DMS 273 (cell line): ENCODE data around the gene NPAS3.
A peak's percentile ranks its signal among the peaks of the same experiment; 100 is the strongest.

Experiments used
- DNase-seq: peaks from one replicate; lab custom pipeline; 2025; ENCODE audit not compliant: unreplicated experiment; lab: John Stamatoyannopoulos, UW

NPAS3 gene

DNA sequence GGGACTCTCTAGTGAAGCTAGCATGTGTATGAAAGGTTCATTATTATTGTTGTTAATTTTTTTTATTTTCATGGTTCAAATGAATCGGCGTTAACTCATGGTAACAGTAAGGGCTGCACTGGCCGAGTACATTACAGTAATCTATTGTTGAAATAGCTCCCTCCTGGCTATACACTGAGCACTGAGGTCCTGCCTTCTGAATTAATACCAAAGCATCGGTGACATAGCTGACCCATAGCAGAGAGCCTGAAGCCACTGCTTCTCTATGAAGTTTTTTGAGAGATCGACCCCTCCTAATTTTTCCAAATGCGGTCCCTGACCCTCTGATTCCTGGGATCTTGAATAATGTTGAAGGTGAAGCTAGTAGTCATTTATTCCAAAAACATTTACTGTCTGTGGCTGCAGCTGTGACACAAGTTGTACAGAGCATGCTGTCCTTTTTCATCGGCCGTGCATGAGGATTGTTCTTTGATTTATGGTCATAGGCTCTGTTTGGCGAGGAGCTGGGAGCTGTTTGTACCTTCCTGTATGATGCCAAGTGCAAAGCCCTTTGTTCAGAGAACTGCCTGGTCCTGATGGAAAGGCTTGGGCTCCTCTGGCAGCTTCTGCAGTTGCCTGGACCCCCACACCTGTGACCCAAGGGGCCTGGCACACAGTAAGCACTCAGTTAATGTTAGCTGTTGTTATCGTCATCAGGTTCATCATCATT lies 525.7 kb downstream of the NPAS3 start:
- no peak for DNase-seq

DNA sequence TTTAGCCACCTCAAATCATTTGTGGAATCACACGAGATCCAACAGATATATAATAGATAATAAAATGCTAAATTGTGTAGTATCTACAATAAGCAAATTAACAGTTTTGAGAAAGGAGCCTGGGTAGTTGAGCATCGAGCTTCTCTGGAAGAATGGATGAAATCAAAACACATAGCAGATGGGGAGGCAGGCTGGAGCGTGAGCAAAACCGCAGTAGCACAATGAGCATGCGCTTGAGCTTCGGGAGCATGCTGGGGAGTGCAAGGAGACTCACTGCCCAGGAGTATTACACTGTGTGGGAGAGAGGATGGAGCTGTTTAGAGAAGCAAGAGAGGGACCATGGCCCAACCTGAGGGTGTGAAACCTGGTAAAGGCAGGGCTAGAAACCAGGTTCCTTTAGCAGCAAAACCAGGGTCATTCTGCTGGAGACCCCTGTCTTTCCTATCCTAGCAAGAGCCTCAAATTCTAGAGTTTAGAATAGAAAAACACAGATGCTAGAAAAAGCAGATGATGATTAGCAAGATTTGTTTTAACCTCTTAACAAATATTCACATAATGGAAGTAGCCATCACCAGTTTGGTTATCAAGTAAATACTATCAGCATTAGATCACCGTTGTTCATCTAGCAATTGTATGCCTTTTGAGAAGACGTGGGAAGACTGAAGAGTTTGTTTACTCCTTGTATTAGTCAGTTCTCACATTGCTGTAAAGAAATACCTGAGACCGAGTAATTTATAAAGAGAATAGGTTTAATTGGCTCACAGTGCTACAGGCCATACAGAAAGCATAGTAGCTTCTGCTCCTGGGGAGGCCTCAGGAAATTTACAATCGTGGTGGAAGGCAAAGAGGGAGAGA lies 527.4 kb downstream of the NPAS3 start:
- DNase-seq: peak; percentile 35

DNA sequence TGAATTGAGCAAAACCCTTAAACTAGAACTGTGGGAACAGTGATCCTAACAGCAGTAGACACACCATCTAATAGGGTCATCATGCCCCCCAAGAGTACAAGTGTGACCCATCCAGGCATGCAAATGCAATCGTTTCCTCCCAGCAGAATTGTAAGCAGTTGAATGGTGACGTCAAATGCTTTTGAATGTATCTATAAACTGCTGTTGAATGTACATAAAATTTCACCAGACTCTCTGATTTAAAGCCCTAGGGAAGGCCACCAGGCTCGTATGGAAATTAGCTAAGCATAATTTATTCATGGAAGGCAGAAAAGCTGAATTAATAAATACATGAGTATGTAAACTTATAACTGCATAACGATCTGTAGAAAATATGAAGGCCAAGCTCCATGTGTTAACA lies 529.3 kb downstream of the NPAS3 start:
- no peak for DNase-seq

DNA sequence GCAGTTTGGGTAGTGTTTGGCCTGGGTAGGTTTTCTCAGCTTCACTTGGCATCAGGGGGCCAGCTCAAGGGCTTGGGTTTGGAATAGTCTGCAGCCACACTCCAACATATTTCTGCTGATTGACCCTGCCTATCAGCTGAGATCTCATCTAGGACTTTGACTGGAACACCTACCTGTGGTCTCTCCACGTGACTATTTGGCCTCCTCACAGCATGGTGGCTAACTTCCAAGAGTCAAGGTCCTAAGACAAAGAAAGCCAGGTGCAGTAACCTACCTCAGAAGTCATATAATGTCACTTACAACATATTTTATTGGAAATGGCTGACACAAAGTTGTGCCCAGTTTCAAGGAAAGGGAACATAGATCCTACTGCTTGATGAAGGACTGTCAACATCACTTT lies 531.2 kb downstream of the NPAS3 start:
- no peak for DNase-seq

DNA sequence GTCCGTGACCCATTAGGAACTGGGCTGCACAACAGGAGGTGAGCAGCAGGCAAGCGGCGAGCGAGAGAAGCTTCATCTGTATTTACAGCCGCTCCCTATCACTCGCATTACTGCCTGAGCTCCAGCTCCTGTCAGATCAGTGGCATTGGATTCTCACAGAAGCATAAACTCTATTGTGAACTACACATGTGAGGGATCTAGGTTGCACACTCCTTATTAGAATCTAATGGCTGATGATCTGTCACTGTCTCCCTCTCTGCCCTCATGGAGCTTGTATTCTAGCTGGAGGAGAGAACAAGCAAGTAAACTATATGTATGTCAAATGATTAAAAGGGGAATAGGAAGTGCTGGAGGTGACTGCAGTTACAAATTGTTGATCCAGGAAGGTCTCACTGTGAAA lies 533.1 kb downstream of the NPAS3 start:
- no peak for DNase-seq

DNA sequence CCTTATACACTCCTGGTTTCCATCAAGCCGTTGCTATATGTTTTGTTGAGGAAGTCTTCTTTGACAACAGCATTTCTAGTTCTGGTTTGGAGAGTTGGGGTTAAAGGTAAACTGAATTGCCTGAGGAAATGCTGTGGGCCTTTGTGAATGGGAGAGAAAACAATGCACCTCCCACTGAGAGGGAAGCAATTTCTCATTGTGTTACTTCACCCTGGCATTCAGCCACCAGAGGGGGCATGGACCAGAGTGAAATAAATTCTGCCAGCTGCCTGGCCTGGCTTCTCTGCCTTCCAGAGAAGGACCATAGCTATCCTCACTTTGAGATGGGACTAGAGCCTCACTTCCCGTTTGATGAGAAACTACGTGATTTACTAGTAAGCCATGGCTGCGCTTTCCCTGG lies 536.9 kb downstream of the NPAS3 start:
- DNase-seq: peak; percentile 63

DNA sequence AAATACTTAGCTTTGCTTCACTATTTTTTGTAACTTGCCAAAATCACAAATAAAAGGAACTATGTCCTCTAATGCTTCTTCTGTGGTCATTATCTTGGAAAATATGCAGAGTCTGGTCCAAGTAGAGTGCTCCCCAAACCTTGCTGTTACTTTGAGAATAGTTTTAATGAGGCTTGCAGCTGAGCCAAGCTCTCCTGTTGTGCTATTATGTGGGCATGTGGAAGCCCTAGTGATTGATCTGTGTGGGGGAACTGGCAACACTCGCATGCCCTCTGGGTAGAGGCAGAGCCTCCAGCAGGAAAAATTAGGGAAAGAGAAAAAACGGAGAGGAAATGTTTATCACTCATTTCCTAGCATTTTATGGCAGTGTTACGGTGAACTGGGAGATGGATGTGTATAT lies 539.1 kb downstream of the NPAS3 start:
- no peak for DNase-seq

DNA sequence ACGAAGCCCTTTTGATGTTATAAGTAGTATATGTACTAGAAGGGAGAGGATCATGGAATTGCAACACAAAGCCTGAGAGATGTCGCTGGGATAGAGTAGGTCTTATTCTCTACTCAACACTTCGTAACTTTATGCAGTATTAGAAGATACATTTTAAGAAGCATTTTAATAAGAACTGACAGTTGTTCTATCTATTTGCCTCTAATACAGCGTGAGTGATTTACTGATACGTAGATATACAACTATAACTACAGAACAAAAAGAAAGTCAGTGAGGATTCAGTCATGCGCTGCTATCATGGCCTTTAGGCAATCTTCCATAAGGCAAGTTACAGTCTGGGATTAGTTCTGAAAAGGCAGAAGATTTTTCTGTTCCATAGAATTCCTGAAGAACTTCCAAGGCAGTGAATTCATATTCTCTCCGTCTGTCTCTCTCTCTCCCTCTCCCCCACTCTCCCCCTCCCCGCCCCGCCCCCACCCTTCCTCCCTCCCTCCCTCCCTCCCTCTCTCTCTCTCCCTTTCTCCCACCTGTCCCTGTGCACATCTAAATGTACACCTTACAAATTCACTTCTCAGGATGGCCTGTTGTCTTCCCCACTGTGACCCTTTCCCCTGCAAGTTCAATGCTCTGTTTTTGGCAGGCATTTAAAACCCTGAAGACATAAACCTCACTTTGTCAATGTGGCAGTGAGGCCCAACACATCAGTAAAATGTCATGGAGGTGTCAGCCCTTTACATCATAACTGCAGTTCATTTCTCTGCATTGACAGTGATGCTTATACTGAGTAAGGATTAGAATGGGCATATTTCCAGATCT lies 541.6 kb downstream of the NPAS3 start:
- no peak for DNase-seq

DNA sequence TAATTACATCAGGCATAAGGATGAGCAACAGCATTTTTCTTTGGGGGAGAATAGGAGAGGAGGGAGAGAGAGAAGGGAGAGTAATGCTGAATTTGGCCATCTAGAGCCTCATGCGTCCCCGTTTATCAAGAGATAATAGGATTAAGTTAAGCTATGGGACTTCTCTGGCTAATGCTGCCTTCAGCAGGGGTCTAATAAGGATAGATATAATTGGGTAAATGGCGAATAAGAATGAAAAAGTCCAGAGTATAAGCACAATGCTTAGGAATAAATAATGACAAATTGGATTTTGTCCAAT lies 542.2 kb downstream of the NPAS3 start:
- no peak for DNase-seq

DNA sequence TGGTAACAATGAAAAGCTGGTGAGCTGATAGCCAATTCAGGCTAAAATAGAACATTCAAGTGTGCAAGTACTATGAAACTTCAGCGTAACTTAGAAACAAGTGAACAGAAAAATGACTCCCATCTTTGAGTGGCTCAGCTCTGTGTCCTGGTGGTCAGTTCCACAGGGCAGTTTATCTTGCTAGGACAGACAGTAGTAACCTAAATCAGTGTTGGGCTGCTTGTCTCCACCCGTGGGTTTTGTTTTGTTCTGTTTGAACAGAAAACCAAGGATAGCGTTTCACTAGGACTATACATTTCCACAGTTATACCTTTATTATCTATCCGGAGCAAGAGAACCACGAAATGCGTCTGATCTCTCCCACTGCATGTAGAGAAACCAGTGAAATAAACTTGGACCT lies 544.4 kb downstream of the NPAS3 start:
- no peak for DNase-seq

DNA sequence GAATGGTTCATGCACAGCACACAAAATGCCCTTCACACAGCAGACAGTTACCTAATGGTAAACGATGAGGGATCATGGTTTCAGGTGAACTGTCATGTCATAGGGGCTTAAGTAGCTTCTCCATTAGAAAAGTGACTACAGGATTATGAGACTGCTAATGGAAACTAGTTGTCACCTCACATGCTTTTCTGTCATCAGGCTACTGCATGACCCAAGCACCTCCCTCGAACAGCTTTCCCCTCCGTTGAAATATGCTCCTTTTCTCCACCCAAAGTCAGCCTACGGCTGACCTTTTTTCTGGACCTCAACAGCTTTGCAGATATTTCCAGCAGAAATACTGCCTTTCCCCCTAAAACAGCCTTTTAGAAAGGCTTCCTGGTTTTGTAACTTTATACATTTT lies 544.9 kb downstream of the NPAS3 start:
- no peak for DNase-seq

DNA sequence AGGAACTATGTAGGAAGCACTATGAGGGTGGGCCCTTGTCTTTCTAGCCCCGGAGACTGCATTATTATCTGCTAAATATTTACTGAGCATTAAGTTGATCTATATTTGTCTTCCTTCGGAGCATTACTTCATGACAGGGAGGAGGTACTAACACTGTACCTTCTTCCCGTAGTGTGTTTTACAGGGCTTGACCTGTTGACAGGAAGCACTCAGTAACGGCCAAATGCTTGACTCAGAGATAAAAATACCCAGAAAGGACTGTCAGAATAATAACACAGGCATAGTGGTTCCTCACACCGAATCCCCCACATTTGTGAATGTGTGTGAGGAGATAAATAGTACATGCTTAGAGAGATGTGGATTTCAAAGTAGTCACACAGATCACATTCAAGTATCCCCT lies 545.6 kb downstream of the NPAS3 start:
- no peak for DNase-seq

DNA sequence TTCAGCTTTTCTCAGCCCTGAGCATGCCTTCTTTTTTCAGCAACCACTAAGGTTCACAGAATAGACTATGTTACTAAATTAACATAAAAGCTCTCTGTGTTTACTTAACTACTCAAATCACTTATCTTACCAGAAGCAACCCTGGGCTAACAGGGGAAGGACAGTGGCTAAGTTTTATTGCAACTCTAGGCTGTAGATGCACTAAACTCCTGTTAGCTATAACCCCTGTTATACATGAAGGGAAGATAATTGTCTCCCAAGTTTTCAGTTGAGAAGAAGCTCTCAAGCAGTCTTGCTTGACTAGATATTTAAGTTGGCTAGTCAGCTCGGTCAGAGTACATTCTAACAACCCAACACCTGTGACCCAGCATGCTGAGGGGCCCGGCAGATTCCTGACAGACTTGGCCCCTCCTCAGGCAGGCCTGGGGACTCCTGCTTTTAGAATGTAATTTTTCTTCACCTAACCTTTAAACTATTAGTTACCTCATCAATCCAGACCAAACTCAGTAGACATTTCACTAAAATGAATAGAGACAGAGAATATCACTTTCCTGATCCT lies 547.7 kb downstream of the NPAS3 start:
- no peak for DNase-seq

DNA sequence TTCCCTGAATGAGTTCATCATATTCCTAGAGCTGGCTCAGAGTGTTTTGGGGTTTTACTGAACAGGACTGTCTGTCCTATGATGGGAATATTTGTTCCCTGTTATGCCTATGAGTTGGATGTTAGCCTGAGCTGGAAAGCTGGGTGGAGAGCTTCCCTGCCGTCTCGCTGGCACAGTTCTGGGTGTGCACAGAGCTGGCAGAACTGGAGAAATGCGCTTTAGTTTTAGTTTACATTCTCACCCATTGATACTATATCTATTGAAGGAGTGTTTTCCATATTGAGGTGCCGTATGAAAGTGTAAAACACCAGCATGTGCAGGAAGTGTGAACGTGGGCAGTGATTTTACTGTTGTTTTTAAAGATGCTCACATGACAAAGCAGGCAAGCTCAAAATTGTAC lies 549.9 kb downstream of the NPAS3 start:
- no peak for DNase-seq

DNA sequence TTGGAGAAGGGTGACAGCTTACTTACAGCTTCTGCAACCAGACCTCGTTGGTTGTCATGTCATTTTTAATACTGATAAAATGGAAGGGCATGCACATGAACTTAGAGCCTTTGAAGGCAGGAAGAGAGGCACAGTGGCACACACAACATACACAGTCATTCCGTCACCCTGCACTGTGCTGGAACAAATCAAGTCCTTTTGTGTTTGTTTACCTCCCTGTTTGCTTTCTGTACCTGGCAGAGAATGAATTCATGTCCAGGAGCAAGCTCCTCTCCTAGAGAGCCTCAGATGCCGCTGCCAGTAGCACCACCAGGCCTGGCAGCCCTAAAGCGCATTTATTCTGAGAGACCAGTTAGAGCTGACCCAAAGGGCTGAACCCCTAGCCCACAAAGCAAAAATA lies 551.9 kb downstream of the NPAS3 start:
- DNase-seq: no peak

DNA sequence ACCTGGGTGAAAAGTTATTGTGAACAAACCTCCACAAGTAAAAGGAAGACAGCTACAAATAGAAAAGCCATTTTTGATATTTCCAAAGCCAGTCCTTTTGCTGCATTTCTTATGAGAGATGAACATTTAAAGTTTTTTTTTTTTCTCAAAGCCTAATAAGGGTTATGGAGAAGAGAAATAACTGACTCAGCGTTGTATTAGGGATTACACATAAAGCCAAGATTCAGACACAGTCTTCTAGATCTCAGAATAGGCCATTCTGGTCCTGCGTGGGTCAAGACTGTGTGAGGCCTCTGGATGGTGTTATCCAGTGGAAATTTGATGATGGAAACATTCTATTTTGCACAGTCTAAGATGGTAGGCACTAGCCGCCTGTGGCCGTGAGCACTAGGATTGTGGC lies 552.4 kb downstream of the NPAS3 start:
- no peak for DNase-seq

DNA sequence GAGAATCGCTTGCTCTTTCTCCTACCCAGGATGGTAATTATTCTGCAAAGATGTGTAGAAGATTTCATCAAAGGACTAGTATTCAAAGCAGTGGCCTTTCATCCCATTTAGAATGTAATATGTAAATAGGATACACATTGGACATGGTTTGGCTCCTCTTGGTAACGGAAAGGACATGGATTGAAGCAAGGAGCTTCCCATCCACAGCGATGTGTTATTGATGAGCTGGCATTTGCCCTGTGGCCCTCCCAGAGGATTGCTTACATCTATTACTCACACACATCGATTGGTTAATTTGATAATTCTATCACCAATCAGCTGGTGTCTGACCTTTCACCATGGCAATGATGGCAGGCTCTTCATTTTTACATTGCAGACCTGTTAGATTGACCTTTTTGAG lies 553.8 kb downstream of the NPAS3 start:
- DNase-seq: no peak

DNA sequence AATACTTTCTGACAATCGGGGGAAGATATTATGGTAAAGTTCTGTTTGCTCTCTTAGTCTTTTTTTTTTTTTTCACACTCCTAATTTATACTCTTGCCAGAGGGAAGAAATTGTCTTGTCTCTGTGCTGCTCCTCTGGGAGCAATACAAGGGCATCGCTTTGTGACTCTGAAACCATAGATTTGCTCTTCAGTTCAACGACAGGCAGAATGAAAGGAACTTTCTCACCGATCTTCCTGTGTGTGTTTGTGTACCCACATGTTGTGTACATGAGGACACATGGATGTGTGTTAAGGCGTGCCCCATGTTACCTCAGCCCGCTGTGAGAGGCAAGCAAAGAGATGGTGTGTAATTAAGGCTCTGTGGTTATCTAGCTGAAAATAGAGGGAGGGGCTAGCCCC lies 554.6 kb downstream of the NPAS3 start:
- DNase-seq: no peak

DNA sequence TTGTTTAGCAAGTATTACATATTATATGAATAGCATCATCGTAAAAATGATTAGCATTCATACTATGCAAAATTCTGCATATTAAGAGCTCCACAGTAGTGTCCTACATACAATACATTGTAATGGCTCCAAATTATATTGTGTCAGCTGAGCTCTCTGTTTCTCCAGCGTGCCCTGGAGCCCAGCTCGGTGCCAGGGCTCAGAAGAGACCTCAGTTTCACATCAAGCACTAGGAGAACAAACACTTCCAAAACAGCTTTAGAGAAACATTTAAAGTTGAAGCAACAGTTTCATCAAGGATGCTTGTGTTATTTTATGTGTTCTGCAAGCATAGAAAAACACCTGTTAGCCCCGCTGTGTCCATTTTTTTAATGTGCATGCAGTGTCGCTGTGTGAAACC lies 555.3 kb downstream of the NPAS3 start:
- no peak for DNase-seq

DNA sequence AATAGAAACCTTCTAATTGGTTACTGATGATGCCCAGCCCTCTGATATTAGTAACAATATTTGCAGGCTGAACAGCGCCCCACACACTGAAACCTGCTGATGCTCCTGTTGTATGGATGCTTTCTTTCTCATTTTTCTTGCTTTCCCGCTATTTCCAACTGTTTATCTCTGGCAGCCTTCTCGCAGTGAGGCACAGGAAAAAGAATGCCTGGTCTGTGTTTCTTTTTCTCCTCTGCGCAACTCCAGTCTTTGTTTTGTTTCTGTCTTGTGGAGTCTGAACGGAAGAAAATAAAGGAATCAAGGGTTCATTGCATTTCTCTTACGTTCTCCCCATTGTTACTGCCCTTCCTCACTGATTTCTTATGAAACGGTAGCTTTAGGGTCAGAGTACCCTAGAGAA lies 561.0 kb downstream of the NPAS3 start:
- no peak for DNase-seq

DNA sequence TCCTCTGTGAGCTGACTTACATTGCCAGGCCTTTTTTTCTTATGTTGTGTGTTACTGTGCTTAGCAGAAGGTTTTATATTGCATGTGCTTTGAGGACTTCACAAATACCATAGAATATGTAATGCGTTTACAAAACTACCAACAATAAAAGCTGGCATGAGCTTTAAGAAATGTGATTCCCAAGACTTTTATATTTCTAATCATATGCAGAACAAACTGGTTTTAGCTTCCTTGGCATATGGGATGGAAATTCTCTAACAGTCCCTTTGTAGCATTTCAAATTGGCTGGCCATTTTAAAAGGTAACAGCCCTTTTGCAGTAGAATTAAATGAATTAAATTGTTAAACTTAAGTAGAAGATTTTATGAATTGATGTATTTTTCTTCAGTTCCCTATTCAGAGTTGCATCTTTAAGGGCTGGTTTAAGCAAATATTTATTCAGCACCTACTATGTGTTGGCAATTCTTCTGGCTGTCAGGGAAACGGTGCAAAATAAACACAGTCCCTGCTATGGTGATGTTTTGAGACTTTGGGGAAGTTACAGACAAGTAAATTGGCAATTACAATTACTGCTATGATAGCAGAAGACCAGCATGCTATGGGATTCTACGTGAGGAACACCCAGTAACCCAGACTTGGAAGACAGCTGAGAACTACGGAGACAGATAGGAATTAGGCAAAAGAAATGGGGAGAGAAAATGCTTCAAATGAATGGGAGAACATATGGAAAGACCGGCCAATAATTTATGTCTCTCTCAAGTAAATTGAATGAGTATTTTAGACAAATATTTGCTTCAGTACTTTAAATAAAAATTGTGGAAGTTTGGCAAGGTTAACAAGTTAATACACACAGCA lies 565.8 kb downstream of the NPAS3 start:
- DNase-seq: no peak
